ENCODE results near the gene KTN1.

- TF ChIP-seq CTCF (conservative IDR thresholded peaks at IDR 0.05; ENCODE audit: low read depth, low read length) (no peak), EZH2 (IDR thresholded peaks at IDR 0.05; ENCODE audit: borderline replicate concordance, low read depth, low read length, poor library complexity, severe bottlenecking) (no peak)
These were observed 81.0 kb downstream of the KTN1 start for GRCh38 chr14:55661029-55661428.

Data from A673 (cell line).